CD14-positive monocyte (primary cell): ENCODE results near the gene MEP1A. TPM values are rescaled to one million over a fixed set of nuclear protein-coding genes. Genes with fewer than 3 reads are reported as not detected.
A peak's percentile ranks its signal among the peaks of the same experiment; 100 is the strongest.

ENCODE experiments used
- DNase-seq, 3 donors: peaks; one replicate each; pipeline ENCODE4 v3.0.0-alpha.2; 2011 to 2022
- H2AFZ ChIP-seq: 2 replicates; pipeline ENCODE4 v1.6.0; 2012; ENCODE audit warnings: mild to moderate bottlenecking, low read depth, low read length, inconsistent platforms; ENCODE audit not compliant: insufficient read depth, poor library complexity, severe bottlenecking
- H3K27ac ChIP-seq, 2 donors: 1 replicate in 1 of 2; 2 replicates in 1 of 2; pipeline ENCODE4 v1.5.1; 2012 to 2013; ENCODE audit warnings: low read length in 2 of 2, control low read depth in 1 of 2, inconsistent platforms in 1 of 2, low read depth in 1 of 2, mild to moderate bottlenecking in 1 of 2
- H3K27me3 ChIP-seq, 2 donors: one replicate each; pipeline versions ENCODE4 v1.6.0 to v1.6.1; 2011 to 2013; ENCODE audit warnings: low read length in 2 of 2; ENCODE audit not compliant: control insufficient read depth in 2 of 2, insufficient read depth in 2 of 2
- H3K36me3 ChIP-seq, 2 donors: replicated peaks in 1 of 2; 1 replicate in 1 of 2; 2 replicates in 1 of 2; pipeline versions ENCODE4 v1.5.1 to v1.6.1; 2012 to 2013; ENCODE audit warnings: low read length in 2 of 2, control low read depth in 1 of 2, inconsistent platforms in 1 of 2, mild to moderate bottlenecking in 1 of 2; ENCODE audit not compliant: insufficient read depth in 2 of 2, control insufficient read depth in 1 of 2
- H3K4me1 ChIP-seq, 2 donors: 1 replicate in 1 of 2; 2 replicates in 1 of 2; pipeline versions ENCODE4 v1.5.1 to v1.6.1; 2012 to 2013; ENCODE audit warnings: low read length in 2 of 2, control low read depth in 1 of 2, inconsistent platforms in 1 of 2, mild to moderate bottlenecking in 1 of 2, moderate library complexity in 1 of 2; ENCODE audit not compliant: insufficient read depth in 2 of 2, control insufficient read depth in 1 of 2
- H3K4me2 ChIP-seq: replicated peaks from 2 replicates; pipeline ENCODE3; 2012; ENCODE audit warnings: low read length, moderate library complexity, mild to moderate bottlenecking; ENCODE audit not compliant: poor library complexity, severe bottlenecking; ENCODE audit errors: extremely low read depth
- H3K4me3 ChIP-seq, 3 experiments: fragments of 200-600 bp in 1 of 3; sonication (generic) in 1 of 3; replicated peaks in 1 of 3; 1 replicate in 2 of 3; 2 replicates in 1 of 3; pipeline ENCODE4 v1.5.1; 2011 to 2013; ENCODE audit warnings: low read length in 3 of 3, mild to moderate bottlenecking in 3 of 3, control low read depth in 2 of 3, low read depth in 2 of 3, inconsistent platforms in 1 of 3, moderate library complexity in 1 of 3
- H3K79me2 ChIP-seq: 2 replicates; pipeline ENCODE4 v1.6.0; 2012; ENCODE audit warnings: mild to moderate bottlenecking, control low read depth, inconsistent platforms, low read length, moderate library complexity; ENCODE audit not compliant: insufficient read depth
- H3K9ac ChIP-seq: 2 replicates; pipeline ENCODE4 v1.6.0; 2017; ENCODE audit warnings: low read length, mild to moderate bottlenecking; ENCODE audit not compliant: insufficient read depth, poor library complexity, severe bottlenecking
- H3K9me3 ChIP-seq, 2 donors: replicated peaks in 1 of 2; 1 replicate in 1 of 2; 2 replicates in 1 of 2; pipeline versions ENCODE4 v1.5.1 to v1.6.1; 2012 to 2013; ENCODE audit warnings: low read length in 2 of 2, control low read depth in 1 of 2; ENCODE audit not compliant: control insufficient read depth in 1 of 2, insufficient read depth in 1 of 2
- H4K20me1 ChIP-seq: 2 replicates; pipeline ENCODE4 v1.6.0; 2012; ENCODE audit warnings: mild to moderate bottlenecking, low read length, control low read depth, moderate library complexity; ENCODE audit not compliant: insufficient read depth
- H3K27ac Mint-ChIP-seq, 7 donors: one replicate each; pipeline ENCODE4 v1.8.0; 2020; ENCODE audit warnings: mild to moderate bottlenecking in 7 of 7, mixed read lengths in 7 of 7, moderate library complexity in 6 of 7, inconsistent platforms in 2 of 7
- H3K27me3 Mint-ChIP-seq, 3 donors: one replicate each; pipeline ENCODE4 v1.8.0; 2021 to 2022; ENCODE audit warnings: low read depth in 3 of 3, mild to moderate bottlenecking in 3 of 3, mixed read lengths in 3 of 3, moderate library complexity in 3 of 3, inconsistent platforms in 1 of 3
- H3K36me3 Mint-ChIP-seq, 2 donors: one replicate each; pipeline ENCODE4 v1.8.0; 2020; ENCODE audit warnings: mixed read lengths in 2 of 2, inconsistent platforms in 1 of 2, mild to moderate bottlenecking in 1 of 2
- H3K4me1 Mint-ChIP-seq: one replicate; pipeline ENCODE4 v1.8.0; 2020; ENCODE audit warnings: mild to moderate bottlenecking, mixed read lengths
- H3K4me3 Mint-ChIP-seq, 2 donors: one replicate each; pipeline ENCODE4 v1.8.0; 2020; ENCODE audit warnings: mild to moderate bottlenecking in 2 of 2, mixed read lengths in 2 of 2, moderate library complexity in 1 of 2
- H3K9me3 Mint-ChIP-seq, 7 donors: one replicate each; pipeline ENCODE4 v1.8.0; 2020 to 2022; ENCODE audit warnings: mixed read lengths in 7 of 7, mild to moderate bottlenecking in 6 of 7, moderate library complexity in 6 of 7, inconsistent platforms in 2 of 7
- WGBS: methylation state at CpG from one replicate; pipeline ENCODE4 v1.1.5; 2013; ENCODE audit warnings: missing lambda C conversion rate; ENCODE audit not compliant: insufficient coverage; 5-methylcytosine and 5-hydroxymethylcytosine counted together
- intact Hi-C, 2 donors: fragments of 100-400 bp; cut with micrococcal nuclease; formaldehyde crosslinking; loops; one replicate each; pipeline versions ENCODE4 v1.15.0 to v1.15.1; 2023
- polyA plus RNA-seq, 3 donors: library from polyadenylated mRNA; depleted of rRNA in 1 of 3; unstranded in 2 of 3; stranded (reverse) in 1 of 3; fragments of 300-500 nt in 2 of 3; fragments of >200 nt in 1 of 3; fragmentation: Illumina TruSeq in 2 of 3; gene quantifications; 1 replicate in 2 of 3; 2 replicates in 1 of 3; pipeline ENCODE4 v1.2.3, GENCODE V29; 2012 to 2021
- TF ChIP-seq, protein P1 (sequence below): fragments of 200-600 bp; IDR thresholded peaks from one replicate; pipeline ENCODE4 v1.8.0; 2022; ENCODE audit warnings: antibody characterized with exemption, mild to moderate bottlenecking

The MEP1A gene
- polyA plus RNA-seq, 3 donors = 0.05 to 0.10 (median 0.07) TPM

DNA sequence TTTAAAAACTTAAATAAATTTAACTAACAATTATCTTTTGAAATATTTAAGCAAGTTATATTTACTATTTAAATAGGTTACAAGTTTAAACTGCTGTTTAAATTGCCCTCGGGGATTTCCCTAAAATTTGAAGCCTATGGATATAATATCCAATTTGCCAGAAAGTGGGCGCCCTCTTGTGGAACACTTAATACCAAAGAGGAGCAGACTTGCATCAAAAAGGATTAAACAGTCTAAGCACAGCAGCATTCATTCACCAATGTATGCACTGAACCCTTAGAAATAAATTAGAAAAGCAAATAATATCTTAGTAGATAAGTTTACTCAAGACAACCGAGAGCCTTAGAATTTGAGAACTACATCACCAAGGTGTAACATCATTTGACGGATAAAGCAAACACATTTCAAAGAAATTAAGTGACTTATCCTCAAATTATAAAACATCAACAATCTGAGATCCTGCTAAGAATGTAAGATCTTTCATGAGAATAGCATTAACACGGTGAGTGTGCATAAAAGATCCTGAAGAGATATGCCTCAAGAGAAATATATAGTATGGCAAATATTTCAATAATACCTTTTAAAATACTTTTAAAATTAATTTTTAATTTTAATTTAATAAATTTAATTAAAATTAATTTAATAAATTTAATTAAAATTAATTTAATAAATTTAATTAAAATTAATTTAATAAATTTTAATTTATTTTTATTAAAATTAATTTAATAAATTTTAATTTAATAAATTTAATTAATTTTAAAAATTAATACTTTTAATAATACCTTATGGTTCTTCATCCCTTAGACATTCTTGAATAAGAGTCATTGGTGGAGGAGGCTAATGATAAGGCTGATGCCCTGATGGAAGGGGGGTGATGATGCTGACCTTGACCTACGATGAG, 11.5 kb upstream of the MEP1A start:
- H3K9me3 ChIP-seq = no peaks in the 10 kb centered on the region
- Mint-ChIP-seq H3K9me3 (no peaks in the 10 kb centered on the region), H3K4me1 (peaks cover 7% of the 10 kb centered on the region), H3K36me3 (no peaks in the 10 kb centered on the region), H3K27me3 (peaks cover 0 to 5% (median 0%) of the 10 kb centered on the region in 3 donors), H3K4me3 (no peak overlapping the region), H3K27ac (no peak overlapping the region)
- no peak overlapping the region for H3K9ac ChIP-seq
- peaks cover 0 to 4% of the 10 kb centered on the region in 2 donors for H3K4me1 ChIP-seq
- no peak overlapping the region for H3K27ac ChIP-seq
- H3K79me2 ChIP-seq = no peaks in the 10 kb centered on the region
- H3K27me3 ChIP-seq = no peaks in the 10 kb centered on the region
- 100% methylated on average over 1 of the region's 6 CpGs for WGBS
- DNase-seq = peak; percentile 69 to 86 (median 82)
- no peak overlapping the region for H3K4me3 ChIP-seq
- TF ChIP-seq, protein P1, sequence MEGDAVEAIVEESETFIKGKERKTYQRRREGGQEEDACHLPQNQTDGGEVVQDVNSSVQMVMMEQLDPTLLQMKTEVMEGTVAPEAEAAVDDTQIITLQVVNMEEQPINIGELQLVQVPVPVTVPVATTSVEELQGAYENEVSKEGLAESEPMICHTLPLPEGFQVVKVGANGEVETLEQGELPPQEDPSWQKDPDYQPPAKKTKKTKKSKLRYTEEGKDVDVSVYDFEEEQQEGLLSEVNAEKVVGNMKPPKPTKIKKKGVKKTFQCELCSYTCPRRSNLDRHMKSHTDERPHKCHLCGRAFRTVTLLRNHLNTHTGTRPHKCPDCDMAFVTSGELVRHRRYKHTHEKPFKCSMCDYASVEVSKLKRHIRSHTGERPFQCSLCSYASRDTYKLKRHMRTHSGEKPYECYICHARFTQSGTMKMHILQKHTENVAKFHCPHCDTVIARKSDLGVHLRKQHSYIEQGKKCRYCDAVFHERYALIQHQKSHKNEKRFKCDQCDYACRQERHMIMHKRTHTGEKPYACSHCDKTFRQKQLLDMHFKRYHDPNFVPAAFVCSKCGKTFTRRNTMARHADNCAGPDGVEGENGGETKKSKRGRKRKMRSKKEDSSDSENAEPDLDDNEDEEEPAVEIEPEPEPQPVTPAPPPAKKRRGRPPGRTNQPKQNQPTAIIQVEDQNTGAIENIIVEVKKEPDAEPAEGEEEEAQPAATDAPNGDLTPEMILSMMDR = peak; percentile 82
- H3K4me2 ChIP-seq = no peak overlapping the region
- no peak overlapping the region for H2AFZ ChIP-seq
- no peaks in the 10 kb centered on the region for H3K36me3 ChIP-seq
- no peaks in the 10 kb centered on the region for H4K20me1 ChIP-seq
- intact Hi-C loops = loop anchor here (2.0 kb wide), 1 partner anchor 77 kb away; no protein-coding TSS in a partner anchor

DNA sequence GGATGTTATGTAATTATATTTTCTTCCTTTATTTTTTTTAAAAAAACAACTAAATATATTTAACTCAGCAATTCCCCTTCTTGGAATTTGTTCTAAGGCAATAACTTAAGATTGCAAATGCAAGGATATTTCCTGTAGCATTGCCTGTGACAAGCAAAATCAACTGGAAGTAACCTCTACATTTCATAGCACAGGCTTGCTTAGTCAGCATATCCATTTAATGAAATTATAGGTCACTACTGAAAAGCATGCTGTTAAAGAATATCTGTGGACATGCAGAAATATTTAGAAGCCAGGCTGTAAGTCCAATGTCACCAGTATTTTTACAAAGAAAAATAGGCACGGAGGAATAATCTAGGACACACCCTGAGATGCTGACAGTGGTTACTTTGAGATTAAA, 8.7 kb upstream of the MEP1A start:
- Histone ChIP-seq H3K4me2 (no peak overlapping the region), H4K20me1 (no peaks in the 10 kb centered on the region), H2AFZ (no peak overlapping the region), H3K27ac (no peak overlapping the region), H3K36me3 (no peaks in the 10 kb centered on the region), H3K9me3 (no peaks in the 10 kb centered on the region), H3K9ac (no peak overlapping the region), H3K27me3 (no peaks in the 10 kb centered on the region), H3K4me1 (peaks cover 0 to 4% of the 10 kb centered on the region in 2 donors), H3K79me2 (no peaks in the 10 kb centered on the region), H3K4me3 (no peak overlapping the region)
- intact Hi-C loops = no loop called here
- no peak overlapping the region for H3K27ac Mint-ChIP-seq
- H3K27me3 Mint-ChIP-seq = peaks cover 0 to 5% (median 0%) of the 10 kb centered on the region in 3 donors
- H3K36me3 Mint-ChIP-seq = no peaks in the 10 kb centered on the region
- no CpG with 5 or more reads among the region's 1 CpG for WGBS
- H3K9me3 Mint-ChIP-seq = no peaks in the 10 kb centered on the region
- H3K4me3 Mint-ChIP-seq = no peak overlapping the region
- peaks cover 7% of the 10 kb centered on the region for H3K4me1 Mint-ChIP-seq
- TF ChIP-seq, protein P1 = no peak
- DNase-seq = no peak
